ENCODE measurements around the gene TADA2B. TPM values are rescaled to one million over a fixed set of nuclear protein-coding genes. Genes with fewer than 3 reads are reported as not detected.

The TADA2B gene
- total and polyA plus RNA-seq, 2 of the 4 experiments (the other 2 are of a cell fraction): 6.1 to 8.6 TPM

GRCh38 chr4:7049739-7050138 lies 6.6 kb downstream of the TADA2B start:
- in situ Hi-C loops (cut with MboI; ENCODE audit: low sequenced_read_pairs): no loop called here

More at GRCh38 chr4:7049739-7050138, 6.6 kb downstream of the TADA2B start:
- Histone ChIP-seq H3K27ac (ENCODE audit: insufficient read depth, low read length) (no peak overlapping the region), H2BK5ac (ENCODE audit: low read depth, low read length, poor library complexity, severe bottlenecking) (no peak overlapping the region), H2AK9ac (replicated peaks; ENCODE audit: low read depth, low read length, poor library complexity) (no peak overlapping the region), H3K79me1 (ENCODE audit: low read depth in 1 of 2, low read length in 2 of 2) (peaks cover 34 to 86% of the 10 kb centered on the region in 2 experiments), H3K23ac (ENCODE audit: low read depth, low read length) (no peak overlapping the region), H4K5ac (ENCODE audit: low read depth, low read length) (no peak overlapping the region), H3K18ac (ENCODE audit: low read depth, low read length) (no peak overlapping the region), H3K9me1 (ENCODE audit: insufficient read depth, low read length) (peaks cover 23% of the 10 kb centered on the region), H3K14ac (replicated peaks; ENCODE audit: low read depth, low read length) (no peak overlapping the region), H3K9ac (ENCODE audit: low read depth, low read length) (no peak overlapping the region), H3K4me3 (ENCODE audit: insufficient read depth, low read depth, low read length) (no peak overlapping the region), H2BK120ac (ENCODE audit: low read depth, low read length) (no peak overlapping the region), H2BK15ac (ENCODE audit: low read depth, low read length) (no peak overlapping the region), H4K91ac (ENCODE audit: insufficient read depth, low read depth, low read length) (no peak overlapping the region), H3K36me3 (ENCODE audit: control insufficient read depth, insufficient read depth, low read length) (peaks cover 16% of the 10 kb centered on the region), H3K9me3 (ENCODE audit: control insufficient read depth, insufficient read depth, low read length) (no peaks in the 10 kb centered on the region), H4K20me1 (ENCODE audit: insufficient read depth, low read length) (peaks cover 87% of the 10 kb centered on the region), H2AFZ (replicated peaks; ENCODE audit: low read length, poor library complexity) (no peak overlapping the region), H3K27me3 (ENCODE audit: control insufficient read depth, insufficient read depth, low read length) (no peaks in the 10 kb centered on the region), H3K4me2 (ENCODE audit: low read depth, low read length) (no peak overlapping the region), H3K56ac (ENCODE audit: extremely low read depth, insufficient read depth, low read length) (no peak overlapping the region), H2BK20ac (ENCODE audit: low read depth, low read length) (no peak overlapping the region), H2AK5ac (ENCODE audit: low read depth, low read length) (no peak overlapping the region), H3K4ac (ENCODE audit: low read depth, low read length) (no peak overlapping the region), H3K4me1 (ENCODE audit: control insufficient read depth, insufficient read depth, low read length) (peaks cover 8% of the 10 kb centered on the region), H4K8ac (ENCODE audit: low read depth in 2 of 2, low read length in 2 of 2) (no peak overlapping the region)
- 93% methylated on average over 5 of the region's 11 CpGs; no CpG with 5 or more reads in 1 of the 2 experiments for WGBS, 2 experiments (ENCODE audit: extremely low coverage in 2 of 2, insufficient read length in 1 of 2)
- CTCF ChIA-PET: no interaction called here
- TF ChIP-seq CHD1 (IDR thresholded peaks at IDR 0.05; ENCODE audit: low read depth, low read length): no peak
- TF ChIP-seq POLR2A (IDR thresholded peaks at IDR 0.05; ENCODE audit: low read depth, low read length): no peak
- TF ChIP-seq MXI1 (IDR thresholded peaks at IDR 0.05; ENCODE audit: borderline replicate concordance, low read depth, low read length): no peak
- DNase-seq (no peak), ATAC-seq (ENCODE audit: low read depth) (no peak)
- POLR2A ChIA-PET (ENCODE audit: unreplicated experiment): no interaction called here
- BruUV-seq (replicated peaks): no TSS peak
- dilution Hi-C loops (cut with HindIII; ENCODE audit: low sequenced_read_pairs, unreplicated experiment) (no loop called here), intact Hi-C loops (cut with micrococcal nuclease) (no loop called here)

Data from IMR-90 (cell line).